Vagina (tissue), 2 donors: ENCODE results near the gene NT5DC2.

Source experiments
- POLR2A ChIP-seq, 2 donors: fragments of 450-650 bp; IDR thresholded peaks; one replicate each; pipeline ENCODE4 v1.6.1; 2017; ENCODE audit warnings: antibody characterized with exemption in 2 of 2, mild to moderate bottlenecking in 2 of 2, moderate library complexity in 2 of 2
- POLR2AphosphoS5 ChIP-seq, 2 donors: sonication (generic); formaldehyde crosslinking; IDR thresholded peaks; one replicate each; pipeline ENCODE4 v1.9.0; 2017; ENCODE audit warnings: antibody characterized with exemption in 2 of 2, mild to moderate bottlenecking in 2 of 2, low read depth in 1 of 2; ENCODE audit not compliant: insufficient read depth in 1 of 2
- TF ChIP-seq, protein P1 (sequence below), 3 experiments: fragments of 450-650 bp in 2 of 3; fragments of 200-600 bp in 1 of 3; sonication (generic) in 1 of 3; IDR thresholded peaks; one replicate each; pipeline ENCODE4 v1.5.1; 2017 to 2019; ENCODE audit warnings: antibody characterized with exemption in 3 of 3, mild to moderate bottlenecking in 2 of 3, moderate library complexity in 2 of 3

DNA sequence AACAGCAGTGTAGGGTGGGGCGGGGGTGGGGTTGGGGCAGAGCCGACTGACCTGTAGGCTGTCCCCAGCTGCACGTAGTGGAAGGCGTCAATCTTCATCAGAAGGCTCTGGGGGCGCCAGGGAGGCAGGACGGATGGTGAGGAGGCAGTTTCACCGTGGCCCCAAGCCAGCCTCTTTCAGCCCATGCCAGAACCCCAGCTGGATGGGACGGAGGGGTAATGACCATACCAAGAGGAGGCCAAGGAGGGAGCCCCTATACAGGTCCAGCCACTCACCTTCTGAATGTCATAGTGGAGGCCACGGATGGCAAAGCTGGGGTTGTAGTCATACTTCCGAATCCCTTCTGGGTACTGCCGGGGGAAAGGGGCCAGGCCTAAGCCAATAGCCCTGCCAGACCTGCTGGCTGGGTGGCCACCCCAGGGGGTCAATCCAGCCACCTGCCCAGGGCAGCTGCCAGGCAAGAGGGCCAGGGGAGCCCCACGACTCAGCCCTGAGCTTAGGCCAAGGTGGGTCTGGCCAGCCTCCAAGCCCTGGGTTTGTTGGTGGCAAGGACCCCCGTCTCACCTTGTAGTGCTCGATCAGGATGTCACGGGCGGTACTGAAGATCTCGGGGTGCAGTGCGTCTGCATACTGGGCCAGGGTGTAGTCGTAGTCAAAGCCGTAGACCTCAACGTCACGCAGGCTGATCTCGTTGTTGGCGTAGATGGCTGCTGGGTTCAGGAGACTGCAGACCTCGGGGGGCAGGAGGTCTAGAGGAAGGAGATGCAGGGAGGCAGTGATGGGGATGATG, 4.9 kb downstream of the NT5DC2 start:
- TF ChIP-seq POLR2A (IDR thresholded peaks at IDR 0.05) (no peak), POLR2AphosphoS5 (IDR thresholded peaks at IDR 0.05; ENCODE audit: insufficient read depth in 1 of 2, low read depth in 1 of 2) (no peak)
- TF ChIP-seq, protein P1, sequence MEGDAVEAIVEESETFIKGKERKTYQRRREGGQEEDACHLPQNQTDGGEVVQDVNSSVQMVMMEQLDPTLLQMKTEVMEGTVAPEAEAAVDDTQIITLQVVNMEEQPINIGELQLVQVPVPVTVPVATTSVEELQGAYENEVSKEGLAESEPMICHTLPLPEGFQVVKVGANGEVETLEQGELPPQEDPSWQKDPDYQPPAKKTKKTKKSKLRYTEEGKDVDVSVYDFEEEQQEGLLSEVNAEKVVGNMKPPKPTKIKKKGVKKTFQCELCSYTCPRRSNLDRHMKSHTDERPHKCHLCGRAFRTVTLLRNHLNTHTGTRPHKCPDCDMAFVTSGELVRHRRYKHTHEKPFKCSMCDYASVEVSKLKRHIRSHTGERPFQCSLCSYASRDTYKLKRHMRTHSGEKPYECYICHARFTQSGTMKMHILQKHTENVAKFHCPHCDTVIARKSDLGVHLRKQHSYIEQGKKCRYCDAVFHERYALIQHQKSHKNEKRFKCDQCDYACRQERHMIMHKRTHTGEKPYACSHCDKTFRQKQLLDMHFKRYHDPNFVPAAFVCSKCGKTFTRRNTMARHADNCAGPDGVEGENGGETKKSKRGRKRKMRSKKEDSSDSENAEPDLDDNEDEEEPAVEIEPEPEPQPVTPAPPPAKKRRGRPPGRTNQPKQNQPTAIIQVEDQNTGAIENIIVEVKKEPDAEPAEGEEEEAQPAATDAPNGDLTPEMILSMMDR (IDR thresholded peaks at IDR 0.05), result no peak
